Measurements from ENCODE around the gene CHPF2. TPM values are rescaled to one million over a fixed set of nuclear protein-coding genes. Genes with fewer than 3 reads are reported as not detected.

CHPF2 gene, protein sequence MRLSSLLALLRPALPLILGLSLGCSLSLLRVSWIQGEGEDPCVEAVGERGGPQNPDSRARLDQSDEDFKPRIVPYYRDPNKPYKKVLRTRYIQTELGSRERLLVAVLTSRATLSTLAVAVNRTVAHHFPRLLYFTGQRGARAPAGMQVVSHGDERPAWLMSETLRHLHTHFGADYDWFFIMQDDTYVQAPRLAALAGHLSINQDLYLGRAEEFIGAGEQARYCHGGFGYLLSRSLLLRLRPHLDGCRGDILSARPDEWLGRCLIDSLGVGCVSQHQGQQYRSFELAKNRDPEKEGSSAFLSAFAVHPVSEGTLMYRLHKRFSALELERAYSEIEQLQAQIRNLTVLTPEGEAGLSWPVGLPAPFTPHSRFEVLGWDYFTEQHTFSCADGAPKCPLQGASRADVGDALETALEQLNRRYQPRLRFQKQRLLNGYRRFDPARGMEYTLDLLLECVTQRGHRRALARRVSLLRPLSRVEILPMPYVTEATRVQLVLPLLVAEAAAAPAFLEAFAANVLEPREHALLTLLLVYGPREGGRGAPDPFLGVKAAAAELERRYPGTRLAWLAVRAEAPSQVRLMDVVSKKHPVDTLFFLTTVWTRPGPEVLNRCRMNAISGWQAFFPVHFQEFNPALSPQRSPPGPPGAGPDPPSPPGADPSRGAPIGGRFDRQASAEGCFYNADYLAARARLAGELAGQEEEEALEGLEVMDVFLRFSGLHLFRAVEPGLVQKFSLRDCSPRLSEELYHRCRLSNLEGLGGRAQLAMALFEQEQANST
- 18.0 TPM for total RNA-seq
- polyA plus RNA-seq, result 35.2 TPM
- long read RNA-seq, donor 1, partial matches to known transcripts, result 0 of 1 reads
- long read RNA-seq, donor 1, other reads (novel, unspliced or antisense), result 0 of 1 reads
- long read RNA-seq, donor 2, result 0 reads
- long read RNA-seq, donor 3, transcript CHPF2-201 (4 exons, 3,978 nt), result major isoform, 6 of 6 reads
- long read RNA-seq, donor 3, partial matches to known transcripts, result 0 of 6 reads
- long read RNA-seq, donor 3, other reads (novel, unspliced or antisense), result 0 of 6 reads
- long read RNA-seq, donor 4, partial matches to known transcripts, result 0 of 1 reads
- long read RNA-seq, donor 4, other reads (novel, unspliced or antisense), result 0 of 1 reads
- long read RNA-seq, donor 5, partial matches to known transcripts, result 7 of 10 reads
- long read RNA-seq, donor 5, other reads (novel, unspliced or antisense), result 0 of 10 reads
- long read RNA-seq, donor 6, partial matches to known transcripts, result 0 of 2 reads
- long read RNA-seq, donor 6, other reads (novel, unspliced or antisense), result 0 of 2 reads
- long read RNA-seq, donor 7, result 0 reads
- long read RNA-seq, donor 8, result 0 reads
- long read RNA-seq, donor 9, result 0 reads
- long read RNA-seq, donor 10, partial matches to known transcripts, result 0 of 3 reads
- long read RNA-seq, donor 10, other reads (novel, unspliced or antisense), result 0 of 3 reads

DNA sequence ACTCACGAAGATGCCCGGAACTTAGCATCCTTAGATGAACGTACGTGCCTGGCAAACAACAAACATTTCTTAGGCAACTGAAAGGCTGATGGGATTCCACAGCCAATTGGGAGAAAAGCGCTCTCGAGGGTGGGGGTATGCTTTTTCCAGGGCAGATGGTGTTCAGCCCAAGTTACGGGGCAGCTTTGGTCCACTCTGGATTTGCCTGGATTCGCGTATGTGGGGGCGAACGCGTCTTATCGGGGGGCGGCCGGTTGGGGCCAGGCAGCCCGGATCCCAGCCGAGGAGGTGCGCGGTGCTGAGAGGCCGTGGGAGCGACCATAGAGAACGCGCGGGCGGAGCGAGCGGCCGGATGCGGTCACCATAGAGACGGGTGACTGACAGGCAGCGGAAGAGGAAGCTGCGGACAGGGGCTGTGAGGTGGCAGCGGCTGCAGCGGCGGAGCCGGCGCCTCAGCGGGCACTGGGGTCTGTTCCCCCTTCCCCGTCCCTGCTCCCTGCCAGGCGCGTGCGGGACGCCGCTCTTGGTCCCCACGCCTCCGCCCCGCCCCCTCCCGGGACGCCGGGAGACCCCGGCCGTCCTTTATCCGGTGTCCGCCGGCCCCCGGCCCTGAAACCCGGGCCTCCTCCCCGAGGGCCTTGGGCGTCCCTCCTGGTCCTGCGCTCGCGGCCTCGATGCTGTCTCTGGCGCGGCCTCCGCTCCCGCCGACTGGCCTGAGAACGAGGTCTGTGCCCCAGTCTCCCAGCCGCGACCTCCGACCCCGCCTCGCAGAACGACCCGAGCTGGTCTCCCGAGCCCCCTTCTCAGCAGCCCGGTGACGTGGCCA, at the start of gene CHPF2:
Gene CHPF2 (plus strand): TSS at position 393 of the 826 bp plus-strand sequence. CDS start 1,529 bp downstream, outside the sequence.
- Histone ChIP-seq H3K36me3 (ENCODE audit: control insufficient read depth in 2 of 2, insufficient read depth in 2 of 2, low read length in 1 of 2) (peaks cover 18 to 27% of the 10 kb centered on the region in 2 donors), H3K4me1 (ENCODE audit: control insufficient read depth in 2 of 2, insufficient read depth in 2 of 2, low read length in 2 of 2) (peaks cover 17 to 32% of the 10 kb centered on the region in 2 donors), H3K27ac (ENCODE audit: low read depth in 1 of 2, low read length in 1 of 2) (peak within 1 kb of the TSS; percentile 75 to 87), H3K9me3 (ENCODE audit: control insufficient read depth in 2 of 2, insufficient read depth in 1 of 2, low read length in 1 of 2) (peaks cover 0 to 3% of the 10 kb centered on the region in 2 donors), H3K27me3 (ENCODE audit: control insufficient read depth in 2 of 2, insufficient read depth in 1 of 2, low read length in 1 of 2) (no peaks in the 10 kb centered on the region), H3K4me3 (ENCODE audit: low read length in 2 of 2) (peak within 1 kb of the TSS; percentile 80 to 98)
- peak in 8 of 9 donors; percentile 68 to 93 (median 84) for DNase-seq (ENCODE audit: low read depth in 6 of 9, low spot score in 9 of 9)
- under 1% methylated on average over 79 of the region's 79 CpGs for WGBS

DNA sequence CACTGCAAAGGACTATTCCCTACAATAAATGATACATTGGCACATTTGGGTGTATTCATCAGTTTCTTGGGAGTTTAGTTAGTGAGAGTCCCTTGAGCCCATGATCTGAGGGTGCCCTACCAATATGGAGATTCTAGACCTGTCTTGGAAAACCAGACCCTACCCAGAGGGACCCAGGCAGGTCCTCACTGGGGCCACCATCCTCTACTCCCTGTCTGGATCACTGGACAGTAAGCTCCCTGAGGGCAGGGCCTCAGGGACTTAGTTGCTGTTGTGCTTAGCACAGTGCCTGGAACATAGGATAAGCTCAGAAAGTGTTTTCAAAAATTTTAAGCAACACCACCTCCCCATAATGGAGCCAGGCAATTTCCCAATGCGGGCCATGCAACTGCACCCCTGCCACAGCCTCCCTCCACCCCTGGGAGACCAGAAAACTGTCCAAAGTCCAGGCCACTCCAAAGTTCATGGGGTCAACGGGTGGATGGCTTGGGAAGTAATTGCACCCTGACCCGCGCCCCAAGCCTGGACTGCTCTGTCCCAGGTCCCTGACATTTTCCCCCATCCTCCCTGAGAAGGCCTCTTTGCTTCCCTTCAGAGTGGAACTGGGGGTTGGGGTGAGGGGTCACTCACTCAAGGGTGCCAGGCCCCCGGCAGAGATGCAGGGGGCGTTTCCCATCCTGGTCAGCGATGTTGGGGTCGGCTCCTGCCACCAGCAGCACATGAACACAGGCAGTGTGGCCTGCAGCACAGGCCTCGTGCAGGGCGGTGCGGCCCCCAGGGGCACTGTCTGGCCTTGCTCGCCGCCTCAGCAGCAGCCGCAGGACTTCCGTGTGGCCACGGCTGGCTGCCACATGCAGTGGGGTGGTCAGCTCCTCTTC, 46.3 kb upstream of the CHPF2 start:
- H3K27ac ChIP-seq (ENCODE audit: low read depth in 1 of 2, low read length in 1 of 2), result no peak overlapping the region
- no peaks in the 10 kb centered on the region for H3K36me3 ChIP-seq (ENCODE audit: control insufficient read depth in 2 of 2, insufficient read depth in 2 of 2, low read length in 1 of 2)
- no peak overlapping the region for H3K4me3 ChIP-seq (ENCODE audit: low read length in 2 of 2)
- 95% methylated on average over 16 of the region's 16 CpGs for WGBS
- DNase-seq (ENCODE audit: low read depth in 6 of 9, low spot score in 9 of 9), result no peak
- H3K4me1 ChIP-seq (ENCODE audit: control insufficient read depth in 2 of 2, insufficient read depth in 2 of 2, low read length in 2 of 2), result no peaks in the 10 kb centered on the region
- peaks cover 0 to 21% of the 10 kb centered on the region in 2 donors for H3K27me3 ChIP-seq (ENCODE audit: control insufficient read depth in 2 of 2, insufficient read depth in 1 of 2, low read length in 1 of 2)
- no peaks in the 10 kb centered on the region for H3K9me3 ChIP-seq (ENCODE audit: control insufficient read depth in 2 of 2, insufficient read depth in 1 of 2, low read length in 1 of 2)

DNA sequence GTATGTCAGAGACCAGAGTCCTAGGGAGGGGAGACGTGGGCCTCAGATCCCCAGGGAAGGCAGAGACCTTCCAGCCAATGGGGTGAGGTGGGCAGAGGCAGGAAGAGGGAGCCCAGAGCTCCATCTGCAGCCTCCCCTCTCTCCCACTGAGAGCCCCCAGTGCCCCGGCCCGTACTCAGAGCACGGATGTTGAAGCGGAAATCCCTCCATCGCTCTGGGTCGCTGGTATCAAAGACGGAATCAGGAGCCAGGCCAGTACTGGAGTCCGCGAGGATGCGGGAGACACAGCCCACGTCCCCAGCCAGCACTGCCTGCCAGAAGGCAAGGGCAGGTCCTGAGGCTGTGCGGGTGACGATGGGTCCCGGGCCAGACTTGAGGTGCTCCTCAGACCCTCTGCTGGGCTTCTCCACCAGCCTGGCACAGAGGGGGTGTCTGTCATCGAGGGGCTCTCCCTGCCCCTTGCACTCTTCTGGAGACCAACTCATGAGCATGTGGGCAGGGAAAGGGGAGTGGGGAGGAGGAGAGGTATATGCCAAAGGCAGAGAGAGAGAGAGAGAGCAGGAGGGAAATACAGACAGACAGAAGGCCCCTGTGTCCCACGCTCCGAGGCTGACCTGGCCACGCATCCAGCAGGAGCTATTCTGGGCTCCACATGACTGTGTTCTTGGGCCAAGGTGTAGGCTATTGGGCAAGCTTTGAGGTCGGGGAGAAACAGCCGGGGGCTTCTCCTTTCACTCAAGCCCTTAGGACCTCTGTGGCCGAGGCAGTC, 45.5 kb upstream of the CHPF2 start, which contains the start of gene ASB10:
Gene ASB10 (minus strand): TSS at position 611 of the 769 bp plus-strand sequence. CDS start 120 bp downstream, at position 491.
- Histone ChIP-seq H3K27ac (ENCODE audit: low read depth in 1 of 2, low read length in 1 of 2) (no peak within 1 kb of the TSS), H3K9me3 (ENCODE audit: control insufficient read depth in 2 of 2, insufficient read depth in 1 of 2, low read length in 1 of 2) (no peaks in the 10 kb centered on the region), H3K4me1 (ENCODE audit: control insufficient read depth in 2 of 2, insufficient read depth in 2 of 2, low read length in 2 of 2) (no peaks in the 10 kb centered on the region), H3K4me3 (ENCODE audit: low read length in 2 of 2) (no peak within 1 kb of the TSS), H3K27me3 (ENCODE audit: control insufficient read depth in 2 of 2, insufficient read depth in 1 of 2, low read length in 1 of 2) (peaks cover 0 to 28% of the 10 kb centered on the region in 2 donors), H3K36me3 (ENCODE audit: control insufficient read depth in 2 of 2, insufficient read depth in 2 of 2, low read length in 1 of 2) (no peaks in the 10 kb centered on the region)
- 92% methylated on average over 22 of the region's 22 CpGs for WGBS
- DNase-seq (ENCODE audit: low read depth in 6 of 9, low spot score in 9 of 9), result no peak

DNA sequence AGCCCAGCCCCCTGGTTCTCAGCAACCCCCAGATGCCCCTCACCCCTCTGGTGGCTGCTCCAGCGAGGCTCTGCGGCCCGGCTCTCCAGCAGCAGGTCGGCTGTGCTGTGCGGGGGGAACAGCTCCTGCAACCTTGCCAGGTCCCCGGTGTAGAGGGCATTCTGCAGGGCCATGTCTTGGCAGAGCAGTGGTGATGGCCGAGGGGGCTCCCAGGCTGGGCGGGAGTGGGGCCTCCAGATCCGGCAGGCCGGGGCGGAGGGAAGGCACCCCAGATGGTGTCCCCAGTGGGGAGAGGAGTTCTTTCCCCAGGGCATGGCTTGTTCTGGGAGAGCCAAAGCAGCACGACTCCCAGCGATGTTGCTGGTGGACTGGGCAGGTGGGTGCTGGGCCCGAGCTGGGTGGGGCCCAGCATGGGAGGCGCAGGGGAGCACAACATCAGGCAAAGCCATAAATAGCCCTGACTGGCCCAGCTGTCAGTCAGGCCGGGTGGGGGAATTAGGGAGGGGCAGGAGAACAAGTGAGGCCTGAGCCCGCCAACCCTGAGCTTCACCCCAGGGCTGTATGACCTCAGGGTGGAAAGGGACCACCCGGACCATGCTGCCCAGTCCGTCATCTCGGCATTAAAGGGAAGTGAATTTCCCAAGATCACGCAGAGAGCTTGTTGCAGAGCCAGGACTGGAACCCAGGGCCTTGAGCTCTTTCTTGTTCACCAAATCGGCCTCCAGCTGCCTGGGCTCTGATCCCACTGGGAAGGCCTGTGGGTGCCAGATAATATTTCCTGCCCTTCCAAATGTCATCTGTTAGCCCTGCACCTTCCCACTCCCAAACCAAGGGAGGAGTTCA, 44.7 kb upstream of the CHPF2 start:
- Histone ChIP-seq H3K4me1 (ENCODE audit: control insufficient read depth in 2 of 2, insufficient read depth in 2 of 2, low read length in 2 of 2) (no peaks in the 10 kb centered on the region), H3K4me3 (ENCODE audit: low read length in 2 of 2) (no peak overlapping the region), H3K36me3 (ENCODE audit: control insufficient read depth in 2 of 2, insufficient read depth in 2 of 2, low read length in 1 of 2) (no peaks in the 10 kb centered on the region), H3K27ac (ENCODE audit: low read depth in 1 of 2, low read length in 1 of 2) (no peak overlapping the region), H3K27me3 (ENCODE audit: control insufficient read depth in 2 of 2, insufficient read depth in 1 of 2, low read length in 1 of 2) (peaks cover 0 to 26% of the 10 kb centered on the region in 2 donors), H3K9me3 (ENCODE audit: control insufficient read depth in 2 of 2, insufficient read depth in 1 of 2, low read length in 1 of 2) (no peaks in the 10 kb centered on the region)
- DNase-seq (ENCODE audit: low read depth in 6 of 9, low spot score in 9 of 9), result no peak
- 93% methylated on average over 22 of the region's 22 CpGs for WGBS

DNA sequence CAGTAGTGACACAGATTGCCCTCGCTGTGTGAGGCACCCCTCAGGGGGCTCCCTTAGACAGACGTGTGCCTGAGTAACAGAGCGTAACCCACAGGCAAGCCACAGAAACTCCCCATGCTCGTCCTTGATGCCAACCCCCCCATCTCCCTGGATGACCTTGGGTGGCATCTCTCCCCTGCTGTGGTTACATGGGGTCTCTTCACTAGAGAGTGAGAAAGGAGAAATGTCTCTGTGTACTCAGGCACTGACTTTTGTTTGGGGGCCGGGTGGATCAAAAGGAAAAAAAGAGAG, 44.1 kb upstream of the CHPF2 start:
- H3K4me3 ChIP-seq (ENCODE audit: low read length in 2 of 2), result no peak overlapping the region
- no peaks in the 10 kb centered on the region for H3K4me1 ChIP-seq (ENCODE audit: control insufficient read depth in 2 of 2, insufficient read depth in 2 of 2, low read length in 2 of 2)
- H3K9me3 ChIP-seq (ENCODE audit: control insufficient read depth in 2 of 2, insufficient read depth in 1 of 2, low read length in 1 of 2), result no peaks in the 10 kb centered on the region
- no peak for DNase-seq (ENCODE audit: low read depth in 6 of 9, low spot score in 9 of 9)
- no peak overlapping the region for H3K27ac ChIP-seq (ENCODE audit: low read depth in 1 of 2, low read length in 1 of 2)
- H3K36me3 ChIP-seq (ENCODE audit: control insufficient read depth in 2 of 2, insufficient read depth in 2 of 2, low read length in 1 of 2), result no peaks in the 10 kb centered on the region
- WGBS, result 61% methylated on average over 5 of the region's 5 CpGs
- H3K27me3 ChIP-seq (ENCODE audit: control insufficient read depth in 2 of 2, insufficient read depth in 1 of 2, low read length in 1 of 2), result peaks cover 0 to 26% of the 10 kb centered on the region in 2 donors

DNA sequence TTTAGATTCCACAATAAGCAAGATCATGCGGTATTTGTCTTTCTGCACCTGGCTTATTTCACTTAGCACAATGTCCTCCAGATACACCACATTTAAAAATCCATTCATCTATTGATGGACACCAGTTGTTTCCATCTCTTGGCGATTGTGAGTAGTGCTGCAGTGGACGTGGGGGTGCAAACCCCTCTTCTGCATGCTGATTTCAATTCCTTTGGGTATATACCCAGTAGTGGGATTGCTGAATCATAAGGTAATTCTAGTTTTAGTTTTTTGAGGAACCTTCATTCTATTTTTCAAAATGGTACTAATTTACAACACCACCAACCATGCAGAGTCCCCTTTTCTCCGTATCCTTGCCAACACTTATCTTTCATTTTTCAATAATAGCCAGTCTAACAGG, 43.2 kb upstream of the CHPF2 start:
- WGBS, result 87% methylated on average over 4 of the region's 4 CpGs
- Histone ChIP-seq H3K4me1 (ENCODE audit: control insufficient read depth in 2 of 2, insufficient read depth in 2 of 2, low read length in 2 of 2) (no peaks in the 10 kb centered on the region), H3K27ac (ENCODE audit: low read depth in 1 of 2, low read length in 1 of 2) (no peak overlapping the region), H3K36me3 (ENCODE audit: control insufficient read depth in 2 of 2, insufficient read depth in 2 of 2, low read length in 1 of 2) (no peaks in the 10 kb centered on the region), H3K9me3 (ENCODE audit: control insufficient read depth in 2 of 2, insufficient read depth in 1 of 2, low read length in 1 of 2) (no peaks in the 10 kb centered on the region), H3K27me3 (ENCODE audit: control insufficient read depth in 2 of 2, insufficient read depth in 1 of 2, low read length in 1 of 2) (peaks cover 0 to 29% of the 10 kb centered on the region in 2 donors), H3K4me3 (ENCODE audit: low read length in 2 of 2) (no peak overlapping the region)
- no peak for DNase-seq (ENCODE audit: low read depth in 6 of 9, low spot score in 9 of 9)

All from thymus (tissue), 14 donors.